Prostate gland (tissue), 2 donors: ENCODE results near the gene UXS1.

Experiments used
- POLR2A ChIP-seq: fragments of 450-650 bp; IDR thresholded peaks from one replicate; pipeline ENCODE4 v1.6.1; 2016; ENCODE audit warnings: antibody characterized with exemption, mild to moderate bottlenecking
- TF ChIP-seq, protein P1 (sequence below), 4 experiments: fragments of 200-600 bp in 2 of 4; fragments of 450-650 bp in 2 of 4; sonication (generic) in 2 of 4; IDR thresholded peaks; 1 replicate in 3 of 4; 2 replicates in 1 of 4; pipeline ENCODE4 v1.5.1; 2016 to 2019; ENCODE audit warnings: antibody characterized with exemption in 4 of 4, mild to moderate bottlenecking in 2 of 4, moderate library complexity in 2 of 4

DNA sequence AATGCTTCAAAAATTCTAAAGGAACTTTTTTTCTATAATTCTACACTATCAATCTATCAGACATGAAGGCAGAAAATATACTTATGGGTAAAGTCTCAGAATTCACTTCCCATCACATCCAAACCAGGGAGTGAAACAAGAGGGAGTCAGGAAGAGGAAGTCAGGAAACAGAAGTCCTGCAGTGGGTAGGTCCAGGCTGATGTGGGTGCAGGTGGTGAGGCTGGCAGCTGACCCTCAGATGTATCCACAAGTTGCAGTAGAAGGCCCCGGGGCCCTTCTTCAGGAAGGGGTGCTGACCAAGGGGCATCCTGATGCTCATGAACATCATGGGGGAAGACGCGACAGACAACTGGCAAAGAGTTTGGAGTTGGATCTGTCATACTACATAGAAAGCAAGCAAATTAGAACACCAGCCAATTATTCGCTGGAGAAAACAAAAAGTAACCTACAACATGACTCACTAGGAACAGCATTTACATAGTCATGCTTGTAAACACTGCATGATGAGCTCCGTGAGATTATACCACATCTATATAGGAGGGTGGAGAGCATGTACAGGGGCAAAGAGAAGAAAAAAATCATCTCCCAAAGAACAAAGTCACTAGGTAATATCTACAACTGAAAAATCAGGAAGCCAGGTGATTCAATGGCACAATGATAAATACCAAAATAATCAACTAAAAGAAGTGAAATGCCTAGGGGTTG lies 4.2 kb downstream of the UXS1 start:
- TF ChIP-seq, protein P1, sequence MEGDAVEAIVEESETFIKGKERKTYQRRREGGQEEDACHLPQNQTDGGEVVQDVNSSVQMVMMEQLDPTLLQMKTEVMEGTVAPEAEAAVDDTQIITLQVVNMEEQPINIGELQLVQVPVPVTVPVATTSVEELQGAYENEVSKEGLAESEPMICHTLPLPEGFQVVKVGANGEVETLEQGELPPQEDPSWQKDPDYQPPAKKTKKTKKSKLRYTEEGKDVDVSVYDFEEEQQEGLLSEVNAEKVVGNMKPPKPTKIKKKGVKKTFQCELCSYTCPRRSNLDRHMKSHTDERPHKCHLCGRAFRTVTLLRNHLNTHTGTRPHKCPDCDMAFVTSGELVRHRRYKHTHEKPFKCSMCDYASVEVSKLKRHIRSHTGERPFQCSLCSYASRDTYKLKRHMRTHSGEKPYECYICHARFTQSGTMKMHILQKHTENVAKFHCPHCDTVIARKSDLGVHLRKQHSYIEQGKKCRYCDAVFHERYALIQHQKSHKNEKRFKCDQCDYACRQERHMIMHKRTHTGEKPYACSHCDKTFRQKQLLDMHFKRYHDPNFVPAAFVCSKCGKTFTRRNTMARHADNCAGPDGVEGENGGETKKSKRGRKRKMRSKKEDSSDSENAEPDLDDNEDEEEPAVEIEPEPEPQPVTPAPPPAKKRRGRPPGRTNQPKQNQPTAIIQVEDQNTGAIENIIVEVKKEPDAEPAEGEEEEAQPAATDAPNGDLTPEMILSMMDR (IDR thresholded peaks at IDR 0.05) = no peak
- no peak for TF ChIP-seq POLR2A
